B cell (primary cell): ENCODE data around the gene FEZ2. TPM values are rescaled to one million over a fixed set of nuclear protein-coding genes. Genes with fewer than 3 reads are reported as not detected.

Experiments used
- ATAC-seq: fragments of 200-7000 bp; cut with Tn5 transposase; one replicate; pipeline ENCODE4 v1.10.0; 2021; ENCODE audit warnings: low read depth, mild to moderate bottlenecking, moderate number of reproducible peaks, moderate library complexity
- CTCF ChIA-PET: fragments of 350-600 bp; sonication (Branson Sonifier 250); formaldehyde crosslinking; loops from one replicate; lab custom pipeline; 2021; ENCODE audit warnings: antibody characterized with exemption, inconsistent platforms; lab: Charles Lee
- POLR2A ChIA-PET: fragments of 350-600 bp; sonication (Branson Sonifier 250); formaldehyde crosslinking; loops from one replicate; lab custom pipeline; 2021; ENCODE audit warnings: antibody characterized with exemption; lab: Charles Lee
- DNase-seq: peaks from one replicate; pipeline ENCODE4 v3.0.0; 2013
- H2AFZ ChIP-seq: 2 replicates; pipeline ENCODE4 v1.6.1; 2012; ENCODE audit warnings: mild to moderate bottlenecking, low read depth, low read length; ENCODE audit not compliant: insufficient read depth, poor library complexity, severe bottlenecking
- H3K27ac ChIP-seq, 2 donors: 1 replicate in 1 of 2; 2 replicates in 1 of 2; pipeline ENCODE4 v1.5.1; 2012 to 2013; ENCODE audit warnings: low read length in 2 of 2, mild to moderate bottlenecking in 2 of 2, moderate library complexity in 1 of 2
- H3K27me3 ChIP-seq, 4 experiments: fragments of 200-600 bp in 1 of 4; sonication (generic) in 1 of 4; replicated peaks in 1 of 4; 1 replicate in 2 of 4; 2 replicates in 2 of 4; pipeline versions ENCODE4 v1.6.1 to v1.7.0; 2013 to 2016; ENCODE audit warnings: low read length in 3 of 4, mild to moderate bottlenecking in 2 of 4, mixed read lengths in 1 of 4, moderate library complexity in 1 of 4; ENCODE audit not compliant: insufficient read depth in 4 of 4, control insufficient read depth in 3 of 4; ENCODE audit errors: control extremely low read depth in 1 of 4
- H3K36me3 ChIP-seq, 2 experiments: replicated peaks in 1 of 2; 1 replicate in 1 of 2; 2 replicates in 1 of 2; pipeline versions ENCODE4 v1.6.1 to v1.7.1; 2013; ENCODE audit warnings: low read length in 1 of 2; ENCODE audit not compliant: insufficient read depth in 2 of 2, control insufficient read depth in 1 of 2; ENCODE audit errors: control extremely low read depth in 1 of 2, extremely low read depth in 1 of 2
- H3K4me1 ChIP-seq, 2 donors: fragments of 200-600 bp in 1 of 2; sonication (generic) in 1 of 2; 1 replicate in 1 of 2; 2 replicates in 1 of 2; pipeline versions ENCODE4 v1.5.1 to v1.6.1; 2013 to 2017; ENCODE audit warnings: low read length in 2 of 2; ENCODE audit not compliant: control insufficient read depth in 2 of 2, insufficient read depth in 2 of 2
- H3K4me2 ChIP-seq: replicated peaks from 2 replicates; pipeline ENCODE3; 2012; ENCODE audit warnings: mild to moderate bottlenecking, low read depth, low read length; ENCODE audit not compliant: poor library complexity, severe bottlenecking
- H3K4me3 ChIP-seq, 5 experiments: fragments of 200-600 bp in 1 of 5; sonication (generic) in 1 of 5; 1 replicate in 3 of 5; 2 replicates in 2 of 5; pipeline versions ENCODE4 v1.5.1 to v1.7.0; 2011 to 2016; ENCODE audit warnings: low read length in 4 of 5, mild to moderate bottlenecking in 4 of 5, low read depth in 2 of 5, control low read depth in 1 of 5, moderate library complexity in 1 of 5; ENCODE audit not compliant: insufficient read depth in 1 of 5; ENCODE audit errors: control extremely low read depth in 1 of 5, extremely low read depth in 1 of 5
- H3K79me2 ChIP-seq: fragments of 200-600 bp; sonication (generic); one replicate; pipeline ENCODE4 v1.6.0; 2016; ENCODE audit warnings: low read length; ENCODE audit not compliant: control insufficient read depth, insufficient read depth
- H3K9ac ChIP-seq: fragments of 200-600 bp; sonication (generic); 2 replicates; pipeline ENCODE4 v1.6.1; 2017; ENCODE audit warnings: mild to moderate bottlenecking, low read length, moderate library complexity
- H3K9me3 ChIP-seq, 3 donors: one replicate each; pipeline versions ENCODE4 v1.6.1 to v1.7.1; 2013; ENCODE audit warnings: low read length in 2 of 3; ENCODE audit not compliant: control insufficient read depth in 2 of 3, insufficient read depth in 1 of 3; ENCODE audit errors: control extremely low read depth in 1 of 3
- H4K20me1 ChIP-seq: 2 replicates; pipeline ENCODE4 v1.6.0; 2012; ENCODE audit warnings: mild to moderate bottlenecking, low read length; ENCODE audit not compliant: insufficient read depth, control insufficient read depth, poor library complexity, severe bottlenecking
- H3K27ac Mint-ChIP-seq: one replicate; pipeline ENCODE4 v1.8.0; 2021; ENCODE audit warnings: mixed read lengths
- H3K27me3 Mint-ChIP-seq: one replicate; pipeline ENCODE4 v1.8.0; 2021; ENCODE audit warnings: mixed read lengths
- H3K4me1 Mint-ChIP-seq: one replicate; pipeline ENCODE4 v1.8.0; 2021; ENCODE audit warnings: mixed read lengths
- H3K4me3 Mint-ChIP-seq: one replicate; pipeline ENCODE4 v1.8.0; 2021; ENCODE audit warnings: mixed read lengths
- H3K9me3 Mint-ChIP-seq: one replicate; pipeline ENCODE4 v1.8.0; 2022; ENCODE audit warnings: mixed read lengths; ENCODE audit not compliant: insufficient read depth
- EZH2 ChIP-seq: IDR thresholded peaks from 2 replicates; pipeline ENCODE4 v1.6.1; 2012; ENCODE audit warnings: borderline replicate concordance, low read depth, mild to moderate bottlenecking, moderate library complexity, low read length; ENCODE audit not compliant: insufficient read depth, poor library complexity, severe bottlenecking
- WGBS: methylation state at CpG from one replicate; pipeline ENCODE4 v1.1.5; 2013; ENCODE audit warnings: missing lambda C conversion rate; ENCODE audit not compliant: insufficient coverage; 5-methylcytosine and 5-hydroxymethylcytosine counted together
- intact Hi-C: fragments of 100-400 bp; cut with micrococcal nuclease; formaldehyde crosslinking; loops from one replicate; pipeline ENCODE4 v1.10.0; 2022
- polyA plus RNA-seq: library from polyadenylated mRNA; depleted of rRNA; stranded (reverse); fragments of >200 nt; gene quantifications from 2 replicates; pipeline ENCODE4 v1.2.3, GENCODE V29; 2012
- total RNA-seq, 2 donors: library from RNA; stranded (reverse); fragments of 120-200 nt in 1 of 2; gene quantifications; 1 replicate in 1 of 2; 2 replicates in 1 of 2; pipeline versions ENCODE4 v1.2.3 to v1.2.4, GENCODE V29; 2013 to 2022
- TF ChIP-seq, protein P1 (sequence below): fragments of 200-600 bp; IDR thresholded peaks from one replicate; pipeline ENCODE4 v1.8.0; 2022; ENCODE audit warnings: antibody characterized with exemption, mild to moderate bottlenecking

The FEZ2 gene
- total and polyA plus RNA-seq, 2 donors (not counting 1 experiment from before 2014, with no cell fraction given) = 6.2 to 32.7 TPM

DNA sequence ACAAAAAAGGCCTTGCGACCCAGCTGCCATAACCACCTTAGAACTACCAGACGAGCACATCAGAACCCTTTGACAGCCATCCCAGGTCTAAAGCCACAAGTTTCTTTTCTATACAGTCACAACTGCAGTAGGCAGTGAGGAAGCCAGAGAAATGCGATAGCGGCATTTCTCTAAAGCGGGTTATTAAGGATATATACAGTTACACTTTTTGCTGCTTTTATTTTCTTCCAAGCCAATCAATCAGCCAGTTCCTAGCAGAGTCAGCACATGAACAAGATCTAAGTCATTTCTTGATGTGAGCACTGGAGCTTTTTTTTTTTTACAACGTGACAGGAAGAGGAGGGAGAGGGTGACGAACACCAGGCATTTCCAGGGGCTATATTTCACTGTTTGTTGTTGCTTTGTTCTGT, 48.8 kb downstream of the FEZ2 start:
- Histone ChIP-seq H4K20me1 (no peaks in the 10 kb centered on the region), H3K27ac (no peak overlapping the region), H3K9me3 (no peaks in the 10 kb centered on the region), H3K4me3 (no peak overlapping the region), H3K27me3 (no peaks in the 10 kb centered on the region), H3K4me2 (no peak overlapping the region), H3K4me1 (no peaks in the 10 kb centered on the region), H3K36me3 (peaks cover 2 to 29% of the 10 kb centered on the region in 2 experiments), H3K9ac (no peak overlapping the region), H2AFZ (no peak overlapping the region), H3K79me2 (no peaks in the 10 kb centered on the region)
- no peak for DNase-seq
- no peaks in the 10 kb centered on the region for H3K27me3 Mint-ChIP-seq
- POLR2A ChIA-PET = no interaction called here
- intact Hi-C loops = no loop called here
- H3K4me3 Mint-ChIP-seq = no peak overlapping the region
- H3K4me1 Mint-ChIP-seq = no peaks in the 10 kb centered on the region
- 40% methylated on average over 2 of the region's 7 CpGs for WGBS
- no peaks in the 10 kb centered on the region for H3K9me3 Mint-ChIP-seq
- TF ChIP-seq EZH2 = no peak
- TF ChIP-seq, protein P1, sequence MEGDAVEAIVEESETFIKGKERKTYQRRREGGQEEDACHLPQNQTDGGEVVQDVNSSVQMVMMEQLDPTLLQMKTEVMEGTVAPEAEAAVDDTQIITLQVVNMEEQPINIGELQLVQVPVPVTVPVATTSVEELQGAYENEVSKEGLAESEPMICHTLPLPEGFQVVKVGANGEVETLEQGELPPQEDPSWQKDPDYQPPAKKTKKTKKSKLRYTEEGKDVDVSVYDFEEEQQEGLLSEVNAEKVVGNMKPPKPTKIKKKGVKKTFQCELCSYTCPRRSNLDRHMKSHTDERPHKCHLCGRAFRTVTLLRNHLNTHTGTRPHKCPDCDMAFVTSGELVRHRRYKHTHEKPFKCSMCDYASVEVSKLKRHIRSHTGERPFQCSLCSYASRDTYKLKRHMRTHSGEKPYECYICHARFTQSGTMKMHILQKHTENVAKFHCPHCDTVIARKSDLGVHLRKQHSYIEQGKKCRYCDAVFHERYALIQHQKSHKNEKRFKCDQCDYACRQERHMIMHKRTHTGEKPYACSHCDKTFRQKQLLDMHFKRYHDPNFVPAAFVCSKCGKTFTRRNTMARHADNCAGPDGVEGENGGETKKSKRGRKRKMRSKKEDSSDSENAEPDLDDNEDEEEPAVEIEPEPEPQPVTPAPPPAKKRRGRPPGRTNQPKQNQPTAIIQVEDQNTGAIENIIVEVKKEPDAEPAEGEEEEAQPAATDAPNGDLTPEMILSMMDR = no peak
- H3K27ac Mint-ChIP-seq = no peak overlapping the region
- ATAC-seq = no peak
- CTCF ChIA-PET = no interaction called here

DNA sequence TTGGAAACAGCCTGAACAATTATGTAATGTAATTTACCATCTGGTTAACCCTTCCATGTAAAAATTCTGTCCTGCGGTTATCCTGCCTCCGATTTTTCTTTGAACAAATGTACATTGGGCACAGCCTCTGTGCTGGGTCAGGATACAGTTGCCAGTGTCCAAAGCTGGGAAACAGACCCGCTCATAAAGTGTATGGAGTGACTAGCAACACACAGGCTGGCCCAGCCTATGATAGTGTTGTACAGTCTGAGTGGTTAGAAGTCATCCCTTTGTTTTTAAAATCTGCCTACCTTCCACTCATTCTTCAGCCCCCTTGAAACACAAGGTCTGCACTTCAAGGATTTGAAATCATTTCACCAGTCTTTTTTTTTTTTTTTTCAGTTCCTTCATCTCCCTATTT, 50.1 kb downstream of the FEZ2 start:
- Histone ChIP-seq H3K27me3 (no peaks in the 10 kb centered on the region), H4K20me1 (no peaks in the 10 kb centered on the region), H3K4me1 (no peaks in the 10 kb centered on the region), H3K4me3 (no peak overlapping the region), H3K79me2 (no peaks in the 10 kb centered on the region), H3K27ac (no peak overlapping the region), H2AFZ (no peak overlapping the region), H3K9me3 (no peaks in the 10 kb centered on the region), H3K36me3 (peaks cover 2 to 27% of the 10 kb centered on the region in 2 experiments), H3K9ac (no peak overlapping the region), H3K4me2 (no peak overlapping the region)
- ChIA-PET CTCF (no interaction called here), POLR2A (no interaction called here)
- TF ChIP-seq, protein P1 = no peak
- TF ChIP-seq EZH2 = no peak
- 100% methylated on average over 2 of the region's 3 CpGs for WGBS
- Mint-ChIP-seq H3K4me3 (no peak overlapping the region), H3K27ac (no peak overlapping the region), H3K9me3 (no peaks in the 10 kb centered on the region), H3K4me1 (no peaks in the 10 kb centered on the region), H3K27me3 (no peaks in the 10 kb centered on the region)
- DNase-seq (no peak), ATAC-seq (no peak)
- intact Hi-C loops = no loop called here
